Activated naive CD8-positive, alpha-beta T cell treated with anti-CD3 and anti-CD28 coated beads, Interleukin-2, amount 50 U/mL, for 16 hours (primary cell): ENCODE data around the gene XAGE2.
"Not testable (repeated sequence)": the region's sequence is repeated elsewhere in the genome, so short reads cannot be mapped to it uniquely, and the experiment has no call there.

Experiments
- DNase-seq: peaks from one replicate; pipeline ENCODE4 v3.0.0-alpha.2; 2020; ENCODE audit warnings: low read depth, low spot score

The XAGE2 gene, protein sequence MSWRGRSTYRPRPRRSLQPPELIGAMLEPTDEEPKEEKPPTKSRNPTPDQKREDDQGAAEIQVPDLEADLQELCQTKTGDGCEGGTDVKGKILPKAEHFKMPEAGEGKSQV

DNA sequence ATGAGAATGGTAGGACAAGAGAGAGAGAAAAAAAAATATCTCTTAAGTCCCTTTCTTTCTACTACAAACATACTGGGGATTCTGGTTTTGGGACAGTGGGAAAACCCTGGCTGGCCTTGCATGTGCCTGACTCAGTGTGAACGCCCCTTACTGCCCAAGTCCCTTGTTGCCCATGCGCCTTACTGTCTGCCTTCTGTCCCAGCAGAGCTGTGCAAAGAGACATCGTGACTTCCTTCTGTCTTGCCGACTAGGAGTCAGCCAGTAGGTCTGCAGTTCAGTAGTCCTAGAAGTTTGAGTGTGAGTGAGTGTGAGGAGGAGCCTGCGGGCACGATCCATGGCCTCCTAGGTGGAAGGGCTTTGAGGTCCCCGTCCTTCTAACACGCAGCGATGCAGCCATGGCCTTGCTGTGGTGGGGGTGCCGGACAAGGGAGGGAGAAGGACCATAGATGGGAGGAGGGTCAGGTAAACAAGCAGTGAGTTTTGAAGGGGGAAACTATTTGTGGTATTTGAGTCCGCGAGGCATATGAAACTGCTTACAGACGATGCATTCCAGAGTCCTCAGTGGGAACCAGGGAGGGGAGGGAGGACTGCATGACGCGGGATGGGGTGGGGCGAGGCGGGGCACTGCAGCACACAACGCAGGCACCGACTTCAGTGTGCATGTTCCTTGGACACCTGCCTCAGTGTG lies at the start of gene XAGE2:
XAGE2 (plus strand) TSS at position 654 of the 688 bp plus-strand sequence. CDS start 994 bp downstream, outside the sequence.
- no peak for DNase-seq

DNA sequence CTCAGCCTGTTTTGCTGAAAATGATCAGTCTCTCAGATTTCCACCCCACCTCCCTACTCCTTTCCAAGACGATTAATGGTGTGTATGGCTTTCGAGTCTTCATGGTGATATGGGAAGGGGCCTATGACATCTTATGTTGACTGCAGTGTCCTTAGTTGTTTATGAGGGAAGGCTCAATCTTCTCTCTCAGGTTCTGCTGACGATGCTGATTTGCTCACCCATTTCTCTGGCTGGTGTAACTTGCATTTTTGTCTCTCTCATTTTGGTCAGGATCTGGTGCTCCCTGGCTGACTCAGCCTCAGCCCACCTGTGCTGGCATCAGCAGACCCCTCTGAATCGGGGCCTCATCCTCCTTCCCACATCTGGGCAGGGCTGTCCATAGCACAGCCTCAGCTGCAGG lies 31.4 kb upstream of the XAGE2 start:
- no peak for DNase-seq

DNA sequence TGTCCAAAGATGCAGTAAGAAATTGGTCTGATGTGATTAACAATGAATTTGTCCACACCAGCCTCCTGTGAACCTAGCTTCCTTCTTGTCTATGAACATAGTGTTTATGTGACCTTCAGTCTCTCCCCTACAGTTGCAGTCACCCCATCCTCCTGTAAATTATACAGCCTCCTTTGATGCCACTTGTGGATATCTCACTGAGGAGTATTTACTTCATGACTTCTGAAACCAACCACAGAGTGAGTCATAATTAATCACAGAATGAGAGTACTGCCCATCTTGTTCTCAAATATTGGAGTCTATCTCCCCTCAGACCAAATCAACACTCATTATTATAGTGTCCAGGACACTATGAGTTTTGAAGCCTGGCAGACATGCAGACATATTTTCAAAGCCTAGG lies 27.3 kb upstream of the XAGE2 start:
- no peak for DNase-seq

DNA sequence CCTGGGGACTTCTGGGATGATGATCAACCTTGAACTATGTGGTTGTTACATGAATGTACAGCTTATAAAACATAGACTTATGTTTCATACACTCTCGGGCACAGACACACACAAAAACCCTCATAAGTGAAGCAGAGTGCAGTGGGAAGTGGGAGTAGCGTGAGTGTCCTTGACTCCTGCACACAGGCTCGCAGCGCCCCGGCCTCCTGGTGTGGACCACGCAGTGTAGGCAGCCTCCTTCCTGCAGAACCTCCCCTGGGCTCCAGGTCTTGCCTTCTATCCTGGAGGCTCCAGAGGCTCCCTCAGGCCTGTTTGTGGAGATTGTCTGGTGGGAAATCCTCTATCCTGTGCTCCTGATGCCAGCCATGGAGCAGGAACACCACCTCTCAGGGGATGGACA lies 25.7 kb upstream of the XAGE2 start:
- DNase-seq = not testable (repeated sequence)

DNA sequence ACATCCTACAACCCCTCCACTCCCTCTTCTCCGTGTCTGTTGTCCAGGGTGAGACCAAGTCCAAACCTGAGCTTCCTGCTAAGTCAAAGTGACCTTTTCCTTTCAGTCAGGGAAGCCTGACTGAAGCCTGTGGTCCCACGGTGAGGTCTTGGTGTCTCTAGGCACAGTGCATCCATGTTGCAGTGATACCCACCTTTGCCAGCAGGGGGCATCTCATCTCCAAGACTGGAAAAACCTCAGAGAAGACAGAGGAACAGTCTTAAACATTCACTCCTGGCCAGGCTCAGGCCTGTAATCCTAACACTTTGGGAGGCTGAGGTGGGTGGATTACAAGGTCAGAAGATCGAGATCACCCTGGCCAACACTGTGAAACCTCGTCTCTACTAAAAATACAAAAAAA lies 23.4 kb upstream of the XAGE2 start:
- not testable (repeated sequence) for DNase-seq

DNA sequence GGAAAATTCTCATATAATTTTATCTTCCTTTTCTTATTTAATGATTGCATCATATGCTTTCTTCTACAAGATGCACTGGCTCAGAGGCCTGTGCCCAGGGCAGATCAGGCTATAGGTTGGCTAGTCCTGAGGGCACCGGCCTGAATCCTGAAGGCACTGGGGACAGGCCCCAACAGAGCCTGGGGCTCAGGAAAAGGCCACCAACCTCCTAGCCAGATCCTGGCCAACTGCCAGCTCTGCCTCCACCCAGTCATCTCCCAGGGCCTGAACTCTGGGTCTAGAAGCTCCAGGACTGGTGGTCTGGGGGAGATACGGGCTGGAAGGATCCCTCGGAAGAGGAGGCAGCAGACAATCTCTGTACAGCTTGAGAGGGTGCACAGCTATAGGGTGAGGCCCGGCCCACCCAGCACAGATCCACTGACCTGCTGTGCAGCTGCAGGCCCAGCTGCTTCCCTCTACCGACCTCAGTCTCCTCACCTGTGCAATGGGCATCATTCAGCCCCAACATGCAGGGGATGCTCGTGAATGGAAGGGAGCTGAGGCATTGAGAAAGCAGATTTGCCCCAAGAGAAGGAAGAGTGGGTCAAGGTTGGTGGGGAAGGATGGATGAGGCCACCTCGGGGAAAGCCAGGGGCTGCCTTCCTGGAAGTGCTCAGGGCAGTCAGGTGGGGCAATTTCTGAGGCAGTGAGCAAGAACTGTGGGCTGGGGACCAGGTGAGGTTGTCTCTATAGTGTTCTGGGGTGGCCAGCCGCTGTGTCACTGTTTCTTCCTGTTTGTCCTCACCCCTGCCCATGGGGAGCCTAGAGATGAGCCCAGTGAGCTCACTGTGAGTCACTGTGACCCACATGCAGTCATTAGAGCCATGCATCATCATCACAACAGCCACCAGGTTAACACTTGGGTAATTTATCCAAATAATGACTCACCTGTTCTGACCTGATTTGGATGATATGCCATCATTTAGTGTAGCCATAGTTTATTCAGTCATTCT lies 22.4 kb upstream of the XAGE2 start:
- no peak for DNase-seq

DNA sequence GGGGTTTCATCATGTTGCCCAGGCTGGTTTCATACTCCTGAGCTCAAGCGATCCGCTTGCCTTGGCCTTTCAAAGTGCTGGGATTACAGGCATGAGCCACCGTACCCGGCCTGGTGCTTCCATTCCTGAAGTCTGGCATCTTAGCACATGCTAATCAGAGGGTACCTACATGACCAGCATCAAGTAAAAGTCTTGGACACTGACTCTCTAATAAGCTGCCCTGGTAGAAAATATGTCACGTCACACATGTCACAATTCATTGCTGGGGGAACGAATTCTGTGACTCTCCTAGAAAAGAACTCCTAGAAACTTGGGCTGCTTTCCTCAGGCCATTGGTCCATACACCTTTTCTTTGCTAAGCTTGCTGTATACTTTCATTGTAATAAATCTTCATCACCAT lies 19.1 kb upstream of the XAGE2 start:
- no peak for DNase-seq

DNA sequence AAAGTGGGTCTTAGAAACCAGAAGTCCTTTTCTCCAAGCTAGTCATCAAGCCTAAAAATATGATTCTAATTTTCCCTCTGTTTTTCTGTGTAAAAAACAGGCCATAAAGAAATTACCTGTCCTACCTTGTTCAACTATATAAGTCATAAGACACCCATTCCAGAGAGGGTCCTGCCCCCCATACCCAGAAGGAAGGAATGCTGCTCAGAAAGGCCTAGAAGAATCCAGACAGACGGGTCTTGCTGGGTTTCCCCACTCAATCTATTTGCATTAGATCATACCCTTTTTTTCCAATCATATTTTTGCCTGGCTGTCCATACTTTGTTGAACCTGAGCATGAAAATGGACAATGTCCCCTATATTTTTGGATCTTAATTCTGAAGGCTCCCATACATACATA lies 16.3 kb upstream of the XAGE2 start:
- no peak for DNase-seq

DNA sequence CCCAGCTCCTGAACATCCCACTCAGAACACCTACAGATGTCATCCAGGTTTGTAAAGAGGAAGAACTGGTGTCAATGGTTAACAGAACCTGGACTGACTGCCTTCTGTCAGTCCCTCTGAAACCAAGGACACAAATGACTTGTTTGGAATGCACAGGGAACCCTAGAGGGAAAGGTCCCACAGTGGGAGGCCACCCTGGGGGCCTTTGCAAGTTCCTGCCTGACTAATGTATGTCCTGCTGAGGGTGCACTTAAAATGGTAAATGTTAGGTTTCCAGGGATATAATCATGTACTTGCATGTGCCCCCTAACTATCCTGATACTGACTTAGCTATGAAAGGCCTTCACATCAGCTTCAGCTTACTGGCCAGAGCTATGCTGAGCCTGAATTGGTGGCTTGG lies 15.0 kb upstream of the XAGE2 start:
- DNase-seq = no peak

DNA sequence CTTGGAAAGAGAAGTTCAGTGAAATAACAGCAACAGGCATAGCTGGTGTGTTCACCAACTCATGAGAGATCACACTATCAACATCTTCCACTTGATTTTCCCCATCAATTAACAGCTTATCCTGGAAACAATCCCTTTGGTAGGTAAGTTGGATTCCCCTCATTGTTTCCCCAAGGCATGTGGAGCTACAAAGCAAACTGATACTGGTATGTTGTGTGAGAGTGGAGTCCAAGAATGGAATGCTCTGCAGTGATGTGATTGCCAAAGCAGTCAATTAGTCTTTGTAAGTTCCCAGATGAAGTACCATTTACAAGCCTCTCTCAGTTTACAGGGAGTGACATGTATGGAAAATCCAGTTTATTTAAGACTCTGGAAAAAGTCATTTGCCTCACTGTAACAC lies 13.7 kb upstream of the XAGE2 start:
- DNase-seq = no peak

DNA sequence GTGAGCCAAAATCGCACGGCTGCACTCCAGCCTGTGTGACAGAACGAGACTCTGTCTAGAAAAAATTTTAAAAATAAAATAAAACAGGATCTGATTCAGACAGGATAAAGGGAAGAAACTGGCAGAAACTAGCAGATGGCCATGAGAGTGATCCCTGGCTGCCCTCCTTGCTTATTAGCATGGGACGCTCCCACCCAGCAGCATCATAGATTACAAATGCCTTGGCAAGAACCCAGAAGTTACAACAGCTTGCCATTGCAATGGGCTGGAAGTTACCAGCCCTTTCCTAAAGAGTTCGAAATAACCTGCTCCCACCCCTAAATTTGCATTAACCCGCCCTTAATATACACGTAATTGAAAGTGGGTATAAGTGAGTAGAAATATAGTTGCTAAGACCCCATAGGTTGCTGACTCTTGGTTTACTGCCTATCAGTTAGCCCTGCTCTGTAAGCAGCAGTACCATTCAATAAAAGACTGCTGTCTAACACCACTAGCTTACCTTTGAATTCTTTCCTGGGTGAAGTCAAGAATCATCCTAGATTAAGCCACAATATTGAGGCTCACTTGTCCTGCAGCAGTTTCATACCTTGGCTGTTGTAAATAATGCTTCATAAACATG lies 9.1 kb upstream of the XAGE2 start:
- DNase-seq = no peak

DNA sequence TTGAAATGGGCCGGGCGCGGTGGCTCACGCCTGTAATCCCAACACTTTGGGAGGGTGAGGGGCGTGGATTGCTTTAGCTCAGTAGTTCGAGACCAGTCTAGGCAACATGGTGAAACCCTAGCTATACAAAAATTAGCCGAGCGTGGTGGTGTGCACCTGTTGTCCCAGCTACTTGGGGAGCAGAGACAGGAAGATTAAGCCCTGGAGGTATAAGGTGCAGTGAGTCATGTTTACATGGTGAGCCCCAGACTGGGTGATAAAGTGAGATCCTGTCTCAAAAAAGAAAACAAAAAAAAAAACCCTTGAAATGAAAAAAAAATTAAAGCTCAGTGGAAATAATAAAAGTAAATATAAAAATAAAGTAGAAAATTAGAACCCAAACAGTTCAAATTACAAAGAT lies 6.9 kb upstream of the XAGE2 start:
- no peak for DNase-seq

DNA sequence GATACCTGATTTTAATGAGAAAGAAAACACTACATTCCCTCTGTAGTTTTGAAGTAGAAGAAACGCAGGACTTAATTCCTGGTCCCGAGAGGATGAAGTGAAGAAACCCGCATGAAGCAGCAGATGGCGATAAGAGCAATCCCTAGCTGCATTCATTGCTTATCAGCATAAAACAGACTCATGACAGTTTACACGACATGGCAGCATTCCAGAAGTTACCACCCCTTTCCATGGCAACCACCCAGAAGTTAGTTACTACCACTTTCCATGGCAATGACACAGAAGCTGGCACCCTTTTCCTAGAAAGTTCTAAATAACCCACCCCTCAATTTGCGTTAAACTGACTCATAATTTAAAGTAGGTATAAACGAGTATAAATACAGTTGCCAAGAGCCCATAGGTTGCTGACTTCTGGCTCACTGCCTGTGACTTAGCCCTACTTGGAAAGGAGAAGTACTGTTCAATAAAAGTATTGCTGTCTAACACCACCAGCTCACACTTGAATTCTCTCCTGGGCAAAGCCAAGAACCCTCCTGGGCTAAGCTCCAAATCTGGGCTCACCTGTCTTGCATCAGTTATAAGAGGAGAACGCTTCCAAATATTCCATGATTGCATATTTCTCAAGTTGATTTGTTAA lies 5.5 kb upstream of the XAGE2 start:
- DNase-seq = no peak

DNA sequence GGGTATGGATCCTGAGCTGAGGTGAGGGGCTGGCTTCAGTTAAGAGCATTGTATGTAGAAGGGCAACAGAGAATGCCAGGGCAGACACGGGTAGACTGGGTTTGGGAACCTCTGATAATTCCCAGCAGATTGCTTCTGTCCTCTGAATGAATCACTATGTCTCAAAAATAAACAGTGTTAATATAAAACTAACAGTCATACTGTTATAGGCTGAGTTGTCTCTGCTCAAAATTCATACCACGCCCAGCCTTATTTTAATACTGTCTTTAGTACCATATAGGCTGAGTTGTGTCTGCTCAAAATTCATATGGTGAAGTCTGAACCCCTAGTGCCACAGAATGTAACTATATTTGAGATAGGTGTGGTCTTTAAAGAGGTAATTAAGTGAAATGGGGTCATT lies 10.0 kb downstream of the XAGE2 start:
- no peak for DNase-seq

DNA sequence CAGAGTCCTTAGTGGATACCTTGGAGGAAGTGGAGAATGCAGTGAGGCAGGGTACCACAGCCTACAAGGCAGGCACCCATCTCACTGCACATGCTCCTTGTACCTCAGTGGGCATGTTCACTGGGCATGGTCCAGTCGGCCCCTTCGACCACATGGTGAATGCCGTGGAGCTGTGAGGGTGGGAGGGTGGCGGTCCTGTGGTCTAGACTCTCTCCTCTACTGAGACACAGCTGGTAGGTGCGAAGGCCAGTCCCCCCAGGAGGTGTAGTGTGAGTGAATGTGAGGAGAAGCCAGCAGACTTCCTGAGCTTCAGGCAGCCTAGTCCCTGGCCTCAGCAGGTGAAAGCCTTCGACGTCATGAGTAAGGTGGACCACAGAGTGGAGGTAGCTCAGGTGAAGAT lies 12.2 kb downstream of the XAGE2 start:
- DNase-seq = no peak

DNA sequence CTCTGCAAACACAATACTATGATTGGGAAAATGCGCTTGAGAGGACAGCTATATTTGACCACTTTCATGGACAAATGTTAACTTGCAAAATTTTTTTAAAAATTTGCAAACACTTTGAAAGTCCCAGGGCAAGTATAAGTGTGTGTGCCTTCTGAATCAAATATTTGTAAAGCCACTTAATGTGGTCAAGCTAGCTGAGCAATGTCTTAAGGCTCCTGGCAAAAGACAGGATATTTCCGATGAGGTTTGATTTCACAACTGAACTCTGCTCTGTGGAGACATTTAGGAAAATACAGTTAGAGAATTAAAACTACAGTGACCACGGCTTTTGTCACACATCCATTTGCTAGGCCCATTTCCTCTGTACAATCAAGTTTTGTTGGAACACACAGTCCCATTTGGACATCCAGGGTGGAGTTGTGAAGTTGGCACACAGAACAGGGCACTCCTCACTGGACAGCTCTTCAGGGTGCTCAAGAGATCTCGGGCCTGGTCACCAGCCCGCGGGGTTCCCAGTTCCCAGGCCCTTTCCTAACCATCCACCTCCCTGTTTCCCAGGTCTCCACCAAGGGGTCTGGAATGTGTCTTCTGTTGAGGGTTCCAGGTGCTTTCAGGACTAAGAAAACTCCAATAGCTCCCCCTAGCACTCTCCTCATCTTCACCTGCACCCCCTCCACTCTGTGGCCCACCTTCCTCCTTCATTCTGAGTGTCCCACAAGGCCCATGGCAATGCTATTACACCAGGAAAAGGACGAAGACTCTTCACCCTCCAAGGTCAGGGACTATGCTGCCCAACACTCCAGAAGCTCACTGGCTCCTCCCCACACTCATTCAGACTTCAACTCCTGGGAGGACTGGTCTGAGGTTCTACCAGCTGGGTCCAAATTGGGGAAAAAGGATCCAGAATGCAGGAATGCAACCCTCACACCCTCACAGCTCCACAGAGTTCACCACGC lies 41.9 kb downstream of the XAGE2 start:
- no peak for DNase-seq

DNA sequence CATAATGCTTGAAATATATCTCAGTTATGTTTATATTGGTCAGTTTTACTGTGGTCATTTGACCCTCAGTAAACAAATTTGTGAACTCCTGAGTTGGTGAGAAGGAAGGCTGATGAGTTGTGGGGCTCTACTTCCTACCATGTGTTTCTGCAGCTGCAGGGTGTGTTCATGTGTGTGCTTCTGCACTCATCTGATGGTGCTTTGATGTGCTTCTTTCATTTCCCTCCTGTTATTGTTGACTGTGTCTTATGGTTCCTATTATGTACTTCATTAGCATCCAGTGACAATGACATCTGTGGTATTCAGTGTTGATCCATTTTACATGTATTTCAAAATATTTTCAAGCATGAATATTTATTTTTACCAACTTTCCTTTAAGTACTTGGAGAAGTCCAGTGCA lies 46.5 kb downstream of the XAGE2 start:
- no peak for DNase-seq

DNA sequence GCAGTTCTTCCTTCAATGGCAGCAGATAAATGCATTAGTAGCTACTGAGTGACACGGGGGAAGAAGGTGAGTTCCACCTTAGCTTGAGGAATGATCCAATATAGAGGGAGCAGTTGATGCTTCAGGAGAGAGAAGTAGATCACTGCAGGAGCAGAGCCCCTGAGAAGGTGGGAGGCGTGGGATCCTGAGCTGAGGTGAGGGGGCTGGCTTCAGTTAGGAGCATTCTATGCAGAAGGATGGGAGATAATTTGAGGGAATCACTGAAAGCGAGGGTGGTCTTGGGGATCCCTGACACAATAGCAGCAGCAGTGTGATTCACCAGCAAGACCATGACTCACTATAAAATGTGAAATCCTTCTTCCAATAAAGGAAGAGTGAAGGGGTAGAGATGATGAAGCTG lies 48.0 kb downstream of the XAGE2 start:
- no peak for DNase-seq

DNA sequence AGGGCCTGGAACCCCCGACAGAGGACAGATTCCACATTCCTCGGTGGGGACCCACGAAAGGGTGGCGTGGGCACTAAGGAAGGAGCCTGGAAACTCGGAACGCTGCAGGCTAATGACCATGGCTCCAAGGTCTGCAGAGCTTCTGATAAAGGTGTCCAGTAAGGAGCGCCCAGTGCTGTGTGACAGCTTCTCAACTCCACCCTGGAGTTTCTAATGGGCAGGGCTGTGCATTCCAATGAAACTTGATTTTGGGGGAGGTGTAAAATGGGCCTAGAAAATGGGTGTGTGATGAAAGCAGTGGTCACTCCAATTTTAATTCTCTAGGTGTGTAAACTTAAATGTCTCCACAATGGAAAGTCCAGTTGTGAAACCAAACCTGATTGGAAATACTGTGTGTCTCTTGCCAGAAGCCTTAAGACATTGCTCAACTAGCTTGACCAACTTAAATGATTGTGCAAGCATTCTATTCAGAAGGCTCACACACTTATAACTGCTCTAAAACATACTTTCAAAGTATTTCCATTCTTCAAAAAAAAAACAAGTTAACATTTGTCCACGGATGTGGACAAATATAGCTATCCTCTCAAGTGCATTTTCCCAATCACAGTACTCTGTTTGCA lies 52.1 kb downstream of the XAGE2 start:
- no peak for DNase-seq

DNA sequence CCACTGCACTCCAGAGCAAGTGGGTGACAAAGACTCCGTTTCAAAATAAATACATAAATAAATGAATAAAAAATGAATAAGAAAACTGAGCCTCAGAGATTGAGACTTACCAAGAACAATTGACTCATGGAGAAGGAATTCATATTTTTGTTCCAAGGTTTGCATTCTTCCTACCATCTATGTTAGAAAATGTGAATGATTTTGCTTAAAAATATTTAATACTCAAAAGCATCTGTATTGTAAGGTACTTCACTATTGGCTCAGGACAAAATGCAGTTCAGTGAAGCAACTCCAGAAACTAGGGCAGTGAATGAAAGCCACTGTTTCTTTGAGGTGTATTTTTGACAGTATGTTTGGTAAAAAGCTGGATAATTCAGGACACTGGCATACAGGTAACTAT lies 54.1 kb downstream of the XAGE2 start:
- DNase-seq = no peak
